A549 (cell line): Measurements from ENCODE around the gene PCDHA7. TPM values are rescaled to one million over a fixed set of nuclear protein-coding genes. Genes with fewer than 3 reads are reported as not detected.
A peak's percentile ranks its signal among the peaks of the same experiment; 100 is the strongest.

ENCODE experiments used
- ATAC-seq, 2 experiments: fragments of 200-7000 bp in 1 of 2; fragments of >200 bp in 1 of 2; cut with Nextera tagmentation in 1 of 2; cut with Tn5 transposase in 1 of 2; 3 replicates each; pipeline versions ENCODE4 v1.8.0 to v1.9.1; 2018 to 2020; ENCODE audit warnings: mild to moderate bottlenecking in 1 of 2, moderate library complexity in 1 of 2
- CTCF ChIA-PET: fragments of 300-600 bp; sonication (Branson Sonifier 250); formaldehyde crosslinking; extraction: SDS; loops from one replicate; lab custom pipeline; 2021; ENCODE audit warnings: antibody characterized with exemption, inconsistent platforms; lab: Yijun Ruan, JAX
- POLR2A ChIA-PET: fragments of 350-600 bp; formaldehyde crosslinking; extraction: SDS; loops from one replicate; lab custom pipeline; 2021; ENCODE audit warnings: antibody characterized with exemption, inconsistent platforms; lab: Yijun Ruan, JAX
- DNase-seq, 2 experiments: peaks; one replicate each; pipeline versions ENCODE4 v3.0.0 to v3.0.0-alpha.2; 2011 to 2016; ENCODE audit warnings: low read depth in 1 of 2, low spot score in 1 of 2
- FAIRE-seq: peaks from 2 replicates; lab custom pipeline; 2011; peaks lifted over from hg19 to GRCh38; lab: Jason Lieb, UNC
- H3K27ac ChIP-seq, 2 experiments: fragments of >200 bp; sonication (Bioruptor Twin); formaldehyde crosslinking; 3 replicates each; pipeline ENCODE4 v1.5.1; 2016 to 2017
- H3K4me1 ChIP-seq: fragments of >200 bp; sonication (Bioruptor Twin); formaldehyde crosslinking; 3 replicates; pipeline ENCODE4 v1.6.1; 2016
- H3K4me2 ChIP-seq: fragments of >200 bp; sonication (Bioruptor Twin); formaldehyde crosslinking; 3 replicates; pipeline ENCODE4 v1.6.1; 2016
- H3K4me3 ChIP-seq: fragments of >200 bp; sonication (Bioruptor Twin); formaldehyde crosslinking; 3 replicates; pipeline ENCODE4 v1.5.1; 2016
- H3K9me3 ChIP-seq: fragments of >200 bp; sonication (Bioruptor Twin); formaldehyde crosslinking; 3 replicates; pipeline ENCODE4 v1.6.1; 2016
- BHLHE40 ChIP-seq: IDR thresholded peaks from 2 replicates; pipeline ENCODE4 v1.6.1; 2012; ENCODE audit warnings: low read depth, low read length, inconsistent platforms
- CEBPB ChIP-seq, 2 experiments: fragments of >200 bp in 1 of 2; sonication (Bioruptor Twin) in 1 of 2; formaldehyde crosslinking in 1 of 2; IDR thresholded peaks; 2 replicates each; pipeline ENCODE4 v1.6.1; 2012 to 2016
- EHMT2 ChIP-seq: fragments of 200-600 bp; sonication (generic); IDR thresholded peaks from 2 replicates; pipeline ENCODE4 v1.6.1; 2016; ENCODE audit warnings: antibody characterized with exemption, low read depth, mild to moderate bottlenecking, moderate library complexity
- ELK1 ChIP-seq: fragments of 150-350 bp; IDR thresholded peaks from 2 replicates; pipeline ENCODE4 v1.6.1; 2014; ENCODE audit warnings: low read depth, mild to moderate bottlenecking, low read length
- FOSB ChIP-seq: fragments of 250-450 bp; sonication (Bioruptor Pico); IDR thresholded peaks from 2 replicates; pipeline ENCODE4 v1.5.0; 2020; ENCODE audit warnings: mild to moderate bottlenecking, moderate library complexity
- GATA3 ChIP-seq: IDR thresholded peaks from 2 replicates; pipeline ENCODE4 v1.6.1; 2012; ENCODE audit warnings: borderline replicate concordance
- HEYL ChIP-seq: fragments of 250-450 bp; sonication (Bioruptor Pico); IDR thresholded peaks from 2 replicates; pipeline ENCODE4 v1.8.0; 2021; ENCODE audit warnings: mild to moderate bottlenecking, moderate library complexity
- HMGXB4 ChIP-seq: fragments of 250-450 bp; sonication (Bioruptor Pico); IDR thresholded peaks from 2 replicates; pipeline ENCODE4 v1.5.0; 2021; ENCODE audit warnings: mild to moderate bottlenecking, moderate library complexity, borderline replicate concordance
- JUN ChIP-seq, 2 experiments: fragments of >200 bp; sonication (Bioruptor Twin); formaldehyde crosslinking; IDR thresholded peaks; 2 replicates in 1 of 2; 3 replicates in 1 of 2; pipeline ENCODE4 v1.6.1; 2016 to 2017
- KDM1A ChIP-seq: fragments of 200-600 bp; sonication (generic); IDR thresholded peaks from 2 replicates; pipeline ENCODE4 v1.6.1; 2016; ENCODE audit warnings: low read depth, mild to moderate bottlenecking
- MAZ ChIP-seq: fragments of 150-350 bp; IDR thresholded peaks from 2 replicates; pipeline ENCODE4 v1.6.1; 2014; ENCODE audit warnings: antibody characterized with exemption, low read depth, low read length, borderline replicate concordance
- MYC ChIP-seq: IDR thresholded peaks from 2 replicates; pipeline ENCODE4 v1.6.1; 2012; ENCODE audit warnings: mild to moderate bottlenecking, inconsistent platforms, low read length, improper control_type of control experiment, borderline replicate concordance
- NFE2L2 ChIP-seq: fragments of 150-350 bp; conservative IDR thresholded peaks from 2 replicates; pipeline ENCODE4 v1.6.1; 2014; ENCODE audit warnings: low read length
- PBX3 ChIP-seq: IDR thresholded peaks from 2 replicates; pipeline ENCODE4 v1.6.1; 2012
- POLR2A ChIP-seq: IDR thresholded peaks from 2 replicates; pipeline ENCODE4 v1.6.1; 2012; ENCODE audit warnings: mild to moderate bottlenecking, low read length
- RAD21 ChIP-seq, 2 experiments: fragments of >200 bp in 1 of 2; sonication (Bioruptor Twin) in 1 of 2; formaldehyde crosslinking in 1 of 2; IDR thresholded peaks in 1 of 2; conservative IDR thresholded peaks in 1 of 2; 2 replicates in 1 of 2; 3 replicates in 1 of 2; pipeline ENCODE4 v1.6.1; 2012 to 2018; ENCODE audit warnings: inconsistent platforms in 1 of 2
- TFCP2L1 ChIP-seq: fragments of 250-450 bp; sonication (Bioruptor Pico); IDR thresholded peaks from 2 replicates; pipeline ENCODE4 v1.5.0; 2021; ENCODE audit warnings: mild to moderate bottlenecking
- USF2 ChIP-seq: fragments of 450-650 bp; IDR thresholded peaks from 2 replicates; pipeline ENCODE4 v1.6.1; 2014; ENCODE audit warnings: antibody characterized with exemption
- ZC3H11A ChIP-seq: fragments of 450-650 bp; IDR thresholded peaks from 2 replicates; pipeline ENCODE4 v1.6.1; 2014; ENCODE audit warnings: antibody characterized with exemption, mild to moderate bottlenecking
- WGBS: methylation state at CpG from one replicate; pipeline ENCODE4 v1.1.6; 2017; ENCODE audit errors: missing lambda C conversion rate; 5-methylcytosine and 5-hydroxymethylcytosine counted together
- polyA plus RNA-seq, 4 experiments: library from polyadenylated mRNA; depleted of rRNA in 3 of 4; stranded (reverse); fragments of >200 nt; fragmentation: RNase III in 1 of 4; extraction: RNeasy Plus Mini Kit Qiagen cat#74134 plus additional on column Dnase treatment in 1 of 4; gene quantifications; 2 replicates in 3 of 4; 3 replicates in 1 of 4; pipeline ENCODE4 v1.2.3, GENCODE V29; 2011 to 2017
- TF ChIP-seq, protein P1 (sequence below): fragments of >200 bp; sonication (Bioruptor Twin); formaldehyde crosslinking; IDR thresholded peaks from 3 replicates; pipeline ENCODE4 v1.5.1; 2016

The PCDHA7 gene
- polyA plus RNA-seq, 2 of the 4 experiments (the other 2 are of a cell fraction) = 0.14 to 0.23 TPM

- TF ChIP-seq POLR2A (no peak), HEYL (no peak), MYC (no peak), HMGXB4 (CRISPR knock-in tag) (no peak), NFE2L2 (no peak)
- ATAC-seq = no peak
- no peak for FAIRE-seq
- ChIA-PET POLR2A (no interaction called here), CTCF (interaction anchor here (0.8 to 3.7 kb wide), 5 partner anchors 8 to 361 kb away, joined by 3 to 18 read pairs (median 3); partner anchors contain the start of gene PCDHB14)
- WGBS = 83% methylated on average over 72 of the region's 76 CpGs
- Histone ChIP-seq H3K4me2 (no peak overlapping the region), H3K4me1 (no peaks in the 10 kb centered on the region), H3K9me3 (peaks cover 16% of the 10 kb centered on the region; the same call in 2 of the 3 replicates), H3K4me3 (no peak overlapping the region), H3K27ac (no peak overlapping the region)
- no peak for DNase-seq
Observed at GRCh38 chr5:140862441-140863295, 28.6 kb downstream of the PCDHA7 start.

- FAIRE-seq = no peak
- peak; percentile 35 to 55 for DNase-seq
- Histone ChIP-seq H3K27ac (no peak within 1 kb of the TSS), H3K9me3 (no peaks in the 10 kb centered on the region), H3K4me1 (no peaks in the 10 kb centered on the region), H3K4me3 (peak within 1 kb of the TSS; percentile 15; the same call in 1 of the 3 replicates), H3K4me2 (peak within 1 kb of the TSS; percentile 43; the same call in 2 of the 3 replicates)
- ChIA-PET CTCF (interaction anchor here (0.7 to 3.4 kb wide), 16 partner anchors 15 to 590 kb away, joined by 3 to 36 read pairs (median 4); partner anchors contain the start of genes PCDHA2, PCDHAC1, PCDHB1 and PCDHB3), POLR2A (interaction anchor here (0.8 to 1.0 kb wide), 2 partner anchors 171 to 172 kb away, joined by 4 read pairs; no protein-coding TSS in a partner anchor)
- 52% methylated on average over 39 of the region's 41 CpGs for WGBS
- peak; percentile 78 to 89 for ATAC-seq
- TF ChIP-seq RAD21 (conservative IDR thresholded peaks at IDR 0.05 in 1 of 2, IDR thresholded peaks at IDR 0.05 in 1 of 2) = peak; percentile 23 to 48; a peak in 3 of 5 replicates
- TF ChIP-seq, protein P1, sequence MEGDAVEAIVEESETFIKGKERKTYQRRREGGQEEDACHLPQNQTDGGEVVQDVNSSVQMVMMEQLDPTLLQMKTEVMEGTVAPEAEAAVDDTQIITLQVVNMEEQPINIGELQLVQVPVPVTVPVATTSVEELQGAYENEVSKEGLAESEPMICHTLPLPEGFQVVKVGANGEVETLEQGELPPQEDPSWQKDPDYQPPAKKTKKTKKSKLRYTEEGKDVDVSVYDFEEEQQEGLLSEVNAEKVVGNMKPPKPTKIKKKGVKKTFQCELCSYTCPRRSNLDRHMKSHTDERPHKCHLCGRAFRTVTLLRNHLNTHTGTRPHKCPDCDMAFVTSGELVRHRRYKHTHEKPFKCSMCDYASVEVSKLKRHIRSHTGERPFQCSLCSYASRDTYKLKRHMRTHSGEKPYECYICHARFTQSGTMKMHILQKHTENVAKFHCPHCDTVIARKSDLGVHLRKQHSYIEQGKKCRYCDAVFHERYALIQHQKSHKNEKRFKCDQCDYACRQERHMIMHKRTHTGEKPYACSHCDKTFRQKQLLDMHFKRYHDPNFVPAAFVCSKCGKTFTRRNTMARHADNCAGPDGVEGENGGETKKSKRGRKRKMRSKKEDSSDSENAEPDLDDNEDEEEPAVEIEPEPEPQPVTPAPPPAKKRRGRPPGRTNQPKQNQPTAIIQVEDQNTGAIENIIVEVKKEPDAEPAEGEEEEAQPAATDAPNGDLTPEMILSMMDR = peak; percentile 22; the same call in 2 of the 3 replicates
- no peak for TF ChIP-seq JUN (IDR thresholded peaks at IDR 0.05)
- TF ChIP-seq CEBPB (IDR thresholded peaks at IDR 0.05) = peak in 1 of 2 experiments; percentile 70; a peak in 2 of 4 replicates
Observed at GRCh38 chr5:140868721-140869554, 34.9 kb downstream of the PCDHA7 start, which contains the start of gene PCDHA11. PCDHA11 (plus strand) TSS chr5:140868957; CDS start chr5:140869104, 147 bp downstream.

DNA sequence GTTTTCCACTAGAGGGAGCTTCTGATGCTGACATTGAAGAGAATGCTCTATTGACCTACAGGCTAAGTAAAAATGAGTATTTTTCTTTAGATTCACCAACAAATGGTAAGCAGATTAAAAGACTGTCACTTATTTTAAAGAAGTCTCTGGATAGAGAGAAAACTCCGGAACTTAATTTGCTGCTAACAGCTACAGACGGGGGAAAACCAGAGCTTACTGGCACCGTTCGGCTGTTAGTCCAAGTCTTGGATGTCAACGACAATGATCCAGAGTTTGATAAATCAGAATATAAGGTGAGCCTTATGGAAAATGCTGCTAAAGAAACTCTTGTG is 35.5 kb downstream of the PCDHA7 start:
- ATAC-seq (peak; percentile 68 to 78; a peak in 4 of 6 replicates), DNase-seq (no peak), FAIRE-seq (no peak)
- no peaks in the 10 kb centered on the region for H3K9me3 ChIP-seq
- no peak overlapping the region for H3K4me2 ChIP-seq
- H3K4me1 ChIP-seq = no peaks in the 10 kb centered on the region
- ChIA-PET POLR2A (interaction anchor here (0.8 to 1.0 kb wide), 2 partner anchors 170 to 171 kb away, joined by 4 read pairs; no protein-coding TSS in a partner anchor), CTCF (interaction anchor here (0.5 to 3.4 kb wide), 17 partner anchors 15 to 589 kb away, joined by 3 to 36 read pairs (median 3); partner anchors contain the start of genes PCDHA2, PCDHAC1, PCDHB1 and PCDHB3)
- no peak overlapping the region for H3K4me3 ChIP-seq
- WGBS = 80% methylated on average over 5 of the region's 5 CpGs
- H3K27ac ChIP-seq = no peak overlapping the region
- TF ChIP-seq PBX3 (no peak), MAZ (no peak), EHMT2 (no peak), TFCP2L1 (CRISPR knock-in tag) (no peak), ELK1 (no peak), GATA3 (no peak), FOSB (CRISPR knock-in tag) (no peak), HMGXB4 (CRISPR knock-in tag) (no peak), KDM1A (no peak), BHLHE40 (no peak), ZC3H11A (no peak), JUN (IDR thresholded peaks at IDR 0.05) (no peak), USF2 (no peak)
